HG02610 (cell line): ENCODE results near the gene SCAMP4.
A peak's percentile ranks its signal among the peaks of the same experiment; 100 is the strongest.

Experiments
- ATAC-seq: cut with Tn5 transposase; IDR thresholded peaks from one replicate; pipeline ENCODE4 v1.9.1; 2021; ENCODE audit warnings: mild to moderate bottlenecking, moderate library complexity; ENCODE audit not compliant: unreplicated experiment

The SCAMP4 gene

GRCh38 chr19:1912760-1913505 is 7.7 kb downstream of the SCAMP4 start:
- ATAC-seq: no peak

GRCh38 chr19:1913781-1914577 is 8.8 kb downstream of the SCAMP4 start:
- no peak for ATAC-seq

- no peak for ATAC-seq
Observed at GRCh38 chr19:1914826-1915341, 9.7 kb downstream of the SCAMP4 start.

GRCh38 chr19:1917146-1917545 is 11.9 kb downstream of the SCAMP4 start:
- ATAC-seq: no peak

- no peak for ATAC-seq
Observed at GRCh38 chr19:1917926-1918325, 12.7 kb downstream of the SCAMP4 start.

- no peak for ATAC-seq
Observed at GRCh38 chr19:1918975-1919374, 13.8 kb downstream of the SCAMP4 start.

GRCh38 chr19:1920644-1921043 is 15.4 kb downstream of the SCAMP4 start:
- ATAC-seq: no peak

- no peak for ATAC-seq
Observed at GRCh38 chr19:1921326-1921725, 16.1 kb downstream of the SCAMP4 start.

- ATAC-seq: no peak
Observed at GRCh38 chr19:1921825-1922224, 16.6 kb downstream of the SCAMP4 start.

GRCh38 chr19:1922803-1923202 is 17.6 kb downstream of the SCAMP4 start:
- ATAC-seq: no peak

GRCh38 chr19:1923319-1923718 is 18.1 kb downstream of the SCAMP4 start:
- no peak for ATAC-seq

- ATAC-seq: no peak
Observed at GRCh38 chr19:1924320-1924961, 19.2 kb downstream of the SCAMP4 start.

GRCh38 chr19:1925544-1925943 is 20.3 kb downstream of the SCAMP4 start:
- ATAC-seq: no peak

GRCh38 chr19:1929021-1929742 is 24.0 kb downstream of the SCAMP4 start:
- ATAC-seq: peak; percentile 79

GRCh38 chr19:1931445-1931844 is 26.2 kb downstream of the SCAMP4 start:
- no peak for ATAC-seq

GRCh38 chr19:1932395-1932794 is 27.2 kb downstream of the SCAMP4 start:
- ATAC-seq: no peak

GRCh38 chr19:1933244-1933643 is 28.0 kb downstream of the SCAMP4 start:
- no peak for ATAC-seq

- no peak for ATAC-seq
Observed at GRCh38 chr19:1933942-1934341, 28.7 kb downstream of the SCAMP4 start.

- no peak for ATAC-seq
Observed at GRCh38 chr19:1935484-1936208, 30.4 kb downstream of the SCAMP4 start.

- ATAC-seq: no peak
Observed at GRCh38 chr19:1936430-1936829, 31.2 kb downstream of the SCAMP4 start.
